ENCODE data around the gene OVOL1. TPM values are rescaled to one million over a fixed set of nuclear protein-coding genes. Genes with fewer than 3 reads are reported as not detected.

OVOL1 gene
- total RNA-seq = 4.8 and 12.5 TPM in 2 replicates

DNA sequence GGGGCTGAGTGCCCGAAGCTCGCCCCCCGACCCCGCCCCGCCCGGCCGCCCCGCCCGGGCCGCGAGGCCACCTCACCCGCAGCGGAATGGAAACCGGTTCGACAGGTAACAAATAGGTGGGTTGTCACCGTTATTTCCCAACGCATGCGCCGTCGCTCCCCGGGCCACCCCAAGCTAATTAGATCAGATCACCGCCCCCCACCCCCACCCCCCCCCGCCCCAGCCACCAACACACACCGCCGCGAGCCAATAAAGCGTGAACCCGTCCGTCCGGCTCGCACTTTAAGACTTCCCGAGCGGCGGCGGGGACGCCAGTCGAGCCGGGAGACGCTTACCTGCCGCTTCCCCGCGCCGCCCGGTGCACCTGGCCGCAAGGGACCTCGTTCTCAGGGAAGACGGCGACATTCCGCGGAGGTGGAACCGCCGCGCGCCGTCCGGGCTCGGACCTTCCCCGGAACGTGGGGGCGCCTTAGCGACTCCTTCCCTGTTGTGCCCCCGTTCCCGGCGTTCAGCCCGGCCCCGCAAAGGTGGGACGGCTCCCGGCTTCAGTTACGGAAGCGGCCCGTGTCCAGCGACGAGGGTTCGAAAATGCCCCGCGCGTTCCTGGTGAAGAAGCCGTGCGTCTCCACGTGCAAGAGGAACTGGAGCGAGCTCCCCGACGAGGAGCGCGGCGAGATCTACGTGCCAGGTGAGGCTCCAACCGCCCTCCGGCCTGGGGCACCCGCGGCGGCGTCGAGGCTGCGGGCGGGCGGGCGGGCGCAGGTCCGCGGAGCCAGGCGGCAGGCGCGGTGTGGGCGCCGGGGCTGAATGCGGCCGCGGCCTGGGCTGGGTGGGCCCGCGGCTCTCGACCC lies at the start of gene OVOL1:
OVOL1 (plus strand) TSS at position 278 of the 851 bp plus-strand sequence; CDS start at position 589, 311 bp downstream.
- H3K4me3 ChIP-seq (ENCODE audit: low read depth, low read length) = peak within 1 kb of the TSS; percentile 16
- no peak for DNase-seq (ENCODE audit: low read depth)
- TF ChIP-seq, protein P1, sequence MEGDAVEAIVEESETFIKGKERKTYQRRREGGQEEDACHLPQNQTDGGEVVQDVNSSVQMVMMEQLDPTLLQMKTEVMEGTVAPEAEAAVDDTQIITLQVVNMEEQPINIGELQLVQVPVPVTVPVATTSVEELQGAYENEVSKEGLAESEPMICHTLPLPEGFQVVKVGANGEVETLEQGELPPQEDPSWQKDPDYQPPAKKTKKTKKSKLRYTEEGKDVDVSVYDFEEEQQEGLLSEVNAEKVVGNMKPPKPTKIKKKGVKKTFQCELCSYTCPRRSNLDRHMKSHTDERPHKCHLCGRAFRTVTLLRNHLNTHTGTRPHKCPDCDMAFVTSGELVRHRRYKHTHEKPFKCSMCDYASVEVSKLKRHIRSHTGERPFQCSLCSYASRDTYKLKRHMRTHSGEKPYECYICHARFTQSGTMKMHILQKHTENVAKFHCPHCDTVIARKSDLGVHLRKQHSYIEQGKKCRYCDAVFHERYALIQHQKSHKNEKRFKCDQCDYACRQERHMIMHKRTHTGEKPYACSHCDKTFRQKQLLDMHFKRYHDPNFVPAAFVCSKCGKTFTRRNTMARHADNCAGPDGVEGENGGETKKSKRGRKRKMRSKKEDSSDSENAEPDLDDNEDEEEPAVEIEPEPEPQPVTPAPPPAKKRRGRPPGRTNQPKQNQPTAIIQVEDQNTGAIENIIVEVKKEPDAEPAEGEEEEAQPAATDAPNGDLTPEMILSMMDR (conservative IDR thresholded peaks at IDR 0.05; ENCODE audit: low read depth, low read length) = no peak

DNA sequence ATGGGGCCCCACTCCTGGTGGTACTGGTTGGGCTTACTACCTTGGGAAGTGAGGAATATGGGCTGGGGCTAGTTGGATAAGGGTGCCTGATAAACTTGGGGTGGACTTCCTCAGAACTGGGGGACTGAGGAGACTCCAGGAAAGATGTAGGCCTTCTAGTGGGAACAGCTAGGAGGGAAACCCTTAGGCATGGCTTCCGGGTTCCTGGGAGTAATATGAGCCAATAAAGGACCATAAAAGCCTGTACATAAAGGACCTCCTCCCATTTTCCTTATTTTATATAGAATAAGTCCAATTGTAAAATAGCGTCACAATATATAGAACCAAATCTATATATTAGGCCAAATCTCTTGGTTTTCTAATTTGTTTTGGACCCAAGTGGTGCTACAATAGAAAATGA lies 47.8 kb upstream of the OVOL1 start:
- TF ChIP-seq, protein P1 (conservative IDR thresholded peaks at IDR 0.05; ENCODE audit: low read depth, low read length) = no peak
- H3K4me3 ChIP-seq (ENCODE audit: low read depth, low read length) = no peak overlapping the region
- no peak for DNase-seq (ENCODE audit: low read depth)

DNA sequence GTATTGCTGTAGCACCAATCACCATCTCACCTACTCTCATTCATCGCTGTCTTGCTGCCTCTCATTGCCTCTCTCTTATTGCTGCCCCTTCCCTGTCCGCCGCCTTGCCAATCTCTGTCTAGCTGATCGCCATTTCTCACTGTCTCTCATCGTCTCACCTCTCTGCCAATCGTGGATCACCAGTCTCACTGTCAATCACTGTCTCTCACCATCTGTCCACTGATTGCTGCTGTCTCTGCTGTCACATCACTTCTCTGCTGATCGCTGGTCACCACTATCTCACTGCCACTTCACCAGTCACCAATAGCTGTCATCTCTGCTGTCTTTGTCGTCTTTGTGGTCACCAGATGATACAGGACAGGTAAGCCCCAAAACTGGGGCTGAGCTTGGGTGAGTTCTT lies 45.7 kb upstream of the OVOL1 start:
- no peak for DNase-seq (ENCODE audit: low read depth)
- H3K4me3 ChIP-seq (ENCODE audit: low read depth, low read length) = no peak overlapping the region
- TF ChIP-seq, protein P1 (conservative IDR thresholded peaks at IDR 0.05; ENCODE audit: low read depth, low read length) = no peak

DNA sequence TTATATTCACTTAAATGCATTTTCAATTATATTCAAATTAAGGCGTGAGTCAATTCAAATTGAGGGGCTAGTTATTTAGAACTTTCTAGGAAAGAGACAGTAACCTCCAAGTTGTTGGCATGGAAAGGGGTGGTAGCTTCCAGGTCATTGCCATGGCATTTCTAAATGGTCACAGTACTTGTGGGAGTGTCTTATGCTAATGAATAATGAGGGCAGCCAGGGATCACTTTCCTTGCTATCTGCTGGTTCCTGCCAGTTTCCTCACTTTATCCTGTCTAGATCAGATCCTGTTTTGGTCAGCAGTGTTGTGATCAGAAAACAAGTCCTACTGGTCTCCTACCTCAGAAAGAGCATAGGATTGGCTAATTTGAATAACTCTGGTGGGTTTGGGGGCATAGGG lies 44.5 kb upstream of the OVOL1 start:
- no peak overlapping the region for H3K4me3 ChIP-seq (ENCODE audit: low read depth, low read length)
- no peak for DNase-seq (ENCODE audit: low read depth)
- TF ChIP-seq, protein P1 (conservative IDR thresholded peaks at IDR 0.05; ENCODE audit: low read depth, low read length) = no peak

DNA sequence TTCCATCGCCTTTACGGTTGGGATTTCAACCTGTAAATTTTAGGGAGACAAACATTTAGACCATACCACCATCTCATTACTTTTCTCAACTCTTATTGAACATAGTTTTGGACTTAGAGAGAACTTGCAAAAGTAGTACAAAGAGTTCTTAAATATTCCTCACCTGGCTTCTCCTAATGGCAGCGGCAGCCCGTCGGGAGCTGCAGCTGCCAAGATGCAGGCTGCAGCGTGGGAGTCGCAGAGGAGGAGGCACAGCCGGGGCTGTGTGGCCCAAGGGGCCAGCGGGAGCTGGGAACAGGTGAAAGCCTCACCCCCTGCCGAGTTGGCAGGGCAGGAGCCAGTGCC lies 43.2 kb upstream of the OVOL1 start:
- TF ChIP-seq, protein P1 (conservative IDR thresholded peaks at IDR 0.05; ENCODE audit: low read depth, low read length) = no peak
- no peak for DNase-seq (ENCODE audit: low read depth)
- H3K4me3 ChIP-seq (ENCODE audit: low read depth, low read length) = no peak overlapping the region

DNA sequence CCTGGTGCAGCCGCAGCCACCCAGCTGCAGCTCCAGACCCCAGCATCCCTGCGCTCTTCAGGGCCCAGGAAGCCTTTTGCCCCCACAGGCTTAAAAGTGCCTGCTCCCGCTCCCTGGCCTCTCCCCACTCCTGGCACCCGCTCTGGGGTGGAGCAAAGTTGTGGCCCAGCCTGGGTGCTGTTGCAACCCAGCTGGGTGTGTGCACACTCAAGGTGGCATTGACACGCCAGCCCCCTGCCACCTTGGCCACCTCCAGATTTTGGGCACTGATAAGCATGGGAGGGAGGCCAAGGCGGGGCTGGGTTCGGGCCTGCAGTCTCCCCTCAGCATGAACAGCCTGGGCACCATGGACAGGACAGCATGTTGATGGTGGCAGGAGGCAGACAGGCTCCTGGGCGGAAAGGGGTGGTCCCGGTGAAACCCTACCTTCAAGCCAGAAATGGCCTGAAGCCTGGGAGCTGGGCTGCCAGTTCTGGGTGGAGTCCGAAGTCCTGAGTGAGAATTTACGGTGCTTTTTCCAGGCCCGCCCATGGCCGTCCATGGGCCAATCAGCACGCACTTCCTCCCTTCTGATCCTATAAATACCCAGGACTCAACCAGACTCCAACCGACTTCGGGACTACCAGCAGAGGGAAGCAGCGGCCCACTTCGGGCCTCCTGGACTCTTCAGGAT lies 42.7 kb upstream of the OVOL1 start:
- H3K4me3 ChIP-seq (ENCODE audit: low read depth, low read length) = no peak overlapping the region
- TF ChIP-seq, protein P1 (conservative IDR thresholded peaks at IDR 0.05; ENCODE audit: low read depth, low read length) = peak; percentile 50
- DNase-seq (ENCODE audit: low read depth) = no peak
